RWPE2 (cell line): ENCODE measurements around the gene SDC3.
A peak's percentile ranks its signal among the peaks of the same experiment; 100 is the strongest.
"Not testable (repeated sequence)": the region's sequence is repeated elsewhere in the genome, so short reads cannot be mapped to it uniquely, and the experiment has no call there.

ENCODE experiments used
- ATAC-seq: fragments of 200-7000 bp; cut with Tn5 transposase; 3 replicates; pipeline ENCODE4 v1.9.1; 2021; ENCODE audit warnings: low read depth
- DNase-seq: peaks from one replicate; pipeline ENCODE4 v3.0.0-alpha.2; 2020; ENCODE audit warnings: low spot score
- H3K27ac ChIP-seq: fragments of 450-650 bp; 2 replicates; pipeline ENCODE4 v1.5.1; 2017; ENCODE audit warnings: mild to moderate bottlenecking; ENCODE audit not compliant: poor library complexity, severe bottlenecking
- H3K27me3 ChIP-seq: fragments of 250-450 bp; sonication (Bioruptor Pico); 2 replicates; pipeline ENCODE4 v1.5.1; 2021; ENCODE audit warnings: mild to moderate bottlenecking, moderate library complexity; ENCODE audit not compliant: insufficient read depth, poor library complexity, severe bottlenecking
- H3K36me3 ChIP-seq: fragments of 250-450 bp; sonication (Bioruptor Pico); 2 replicates; pipeline ENCODE4 v1.5.1; 2020; ENCODE audit warnings: low read depth, mild to moderate bottlenecking, moderate library complexity
- H3K4me1 ChIP-seq: fragments of 250-450 bp; sonication (Bioruptor Pico); 2 replicates; pipeline ENCODE4 v1.5.1; 2021; ENCODE audit warnings: mild to moderate bottlenecking, moderate library complexity; ENCODE audit not compliant: insufficient read depth, poor library complexity, severe bottlenecking
- H3K4me3 ChIP-seq: fragments of 250-450 bp; sonication (Bioruptor Pico); 2 replicates; pipeline ENCODE4 v1.5.1; 2021; ENCODE audit warnings: mild to moderate bottlenecking, moderate library complexity; ENCODE audit not compliant: severe bottlenecking
- H3K9me3 ChIP-seq: fragments of 250-450 bp; sonication (Bioruptor Pico); 2 replicates; pipeline ENCODE4 v1.5.1; 2021; ENCODE audit warnings: mild to moderate bottlenecking, moderate library complexity; ENCODE audit not compliant: severe bottlenecking
- TF ChIP-seq, protein P1 (sequence below): fragments of 450-650 bp; IDR thresholded peaks from one replicate; pipeline ENCODE4 v1.5.1; 2017; ENCODE audit warnings: mild to moderate bottlenecking, moderate library complexity; ENCODE audit not compliant: poor library complexity, severe bottlenecking

Gene SDC3

DNA sequence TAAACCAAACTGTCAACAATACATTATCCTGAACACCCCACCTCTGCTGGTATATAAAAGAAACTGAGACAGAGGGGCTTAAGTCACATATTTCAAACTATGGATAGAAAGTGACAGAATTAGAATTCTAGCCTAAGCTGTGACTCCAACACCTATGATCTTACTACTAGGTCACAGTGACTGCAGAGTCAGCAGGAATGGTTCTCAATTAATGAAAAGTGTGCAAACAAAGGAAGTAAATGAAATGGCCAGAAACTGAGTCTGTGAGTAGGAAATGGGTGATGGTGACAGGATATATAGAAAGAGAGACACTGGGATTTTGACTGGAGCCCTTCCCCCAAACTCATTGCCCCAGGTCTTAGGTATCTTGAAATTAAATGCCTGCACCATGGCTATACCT is 38.7 kb upstream of the SDC3 start:
- DNase-seq (no peak), ATAC-seq (no peak)
- no peaks in the 10 kb centered on the region for H3K27me3 ChIP-seq
- no peaks in the 10 kb centered on the region for H3K9me3 ChIP-seq
- peaks cover 95% of the 10 kb centered on the region for H3K36me3 ChIP-seq
- no peaks in the 10 kb centered on the region for H3K4me1 ChIP-seq
- no peak overlapping the region for H3K4me3 ChIP-seq
- no peak overlapping the region for H3K27ac ChIP-seq
- TF ChIP-seq, protein P1, sequence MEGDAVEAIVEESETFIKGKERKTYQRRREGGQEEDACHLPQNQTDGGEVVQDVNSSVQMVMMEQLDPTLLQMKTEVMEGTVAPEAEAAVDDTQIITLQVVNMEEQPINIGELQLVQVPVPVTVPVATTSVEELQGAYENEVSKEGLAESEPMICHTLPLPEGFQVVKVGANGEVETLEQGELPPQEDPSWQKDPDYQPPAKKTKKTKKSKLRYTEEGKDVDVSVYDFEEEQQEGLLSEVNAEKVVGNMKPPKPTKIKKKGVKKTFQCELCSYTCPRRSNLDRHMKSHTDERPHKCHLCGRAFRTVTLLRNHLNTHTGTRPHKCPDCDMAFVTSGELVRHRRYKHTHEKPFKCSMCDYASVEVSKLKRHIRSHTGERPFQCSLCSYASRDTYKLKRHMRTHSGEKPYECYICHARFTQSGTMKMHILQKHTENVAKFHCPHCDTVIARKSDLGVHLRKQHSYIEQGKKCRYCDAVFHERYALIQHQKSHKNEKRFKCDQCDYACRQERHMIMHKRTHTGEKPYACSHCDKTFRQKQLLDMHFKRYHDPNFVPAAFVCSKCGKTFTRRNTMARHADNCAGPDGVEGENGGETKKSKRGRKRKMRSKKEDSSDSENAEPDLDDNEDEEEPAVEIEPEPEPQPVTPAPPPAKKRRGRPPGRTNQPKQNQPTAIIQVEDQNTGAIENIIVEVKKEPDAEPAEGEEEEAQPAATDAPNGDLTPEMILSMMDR: no peak

DNA sequence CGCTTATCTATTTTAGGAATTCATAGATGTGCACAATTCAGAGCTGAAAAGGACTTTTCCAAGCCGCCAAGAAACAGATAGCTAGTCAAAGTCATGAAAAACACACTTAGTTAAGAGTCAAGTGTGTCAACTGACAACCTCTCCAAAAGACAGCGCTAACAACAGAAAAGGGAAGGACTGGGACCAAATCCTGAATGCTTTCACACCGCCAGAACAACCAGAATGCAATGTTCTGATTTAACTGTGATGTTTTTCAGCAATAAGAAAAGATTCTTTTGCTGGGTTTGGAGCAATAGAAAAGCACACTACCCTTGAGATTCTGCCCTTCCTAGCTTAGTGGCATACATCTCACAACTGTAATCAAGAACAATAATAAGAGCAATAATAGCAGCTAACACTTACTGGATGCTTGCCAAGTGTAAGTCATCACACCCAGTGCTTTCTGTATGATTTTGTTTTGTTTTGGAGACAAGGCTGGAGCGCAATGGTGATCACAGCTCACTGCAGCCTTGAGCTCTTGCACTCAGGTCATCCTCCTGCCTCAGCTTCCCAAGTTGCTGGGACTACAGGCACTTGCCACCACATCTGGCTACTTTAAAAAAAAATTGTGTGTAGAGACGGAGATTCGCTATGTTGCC is 33.9 kb upstream of the SDC3 start:
- Histone ChIP-seq H3K4me1 (no peaks in the 10 kb centered on the region), H3K36me3 (peaks cover 97% of the 10 kb centered on the region), H3K9me3 (no peaks in the 10 kb centered on the region), H3K27ac (no peak overlapping the region), H3K4me3 (no peak overlapping the region), H3K27me3 (no peaks in the 10 kb centered on the region)
- TF ChIP-seq, protein P1: no peak
- no peak for DNase-seq
- no peak for ATAC-seq

GRCh38 chr1:30940541-30940940 is 32.0 kb upstream of the SDC3 start:
- TF ChIP-seq, protein P1: no peak

GRCh38 chr1:30936541-30937171 is 28.1 kb upstream of the SDC3 start:
- H3K4me1 ChIP-seq: peaks cover 15% of the 10 kb centered on the region
- no peak for ATAC-seq
- DNase-seq: no peak

More at GRCh38 chr1:30940541-30940940, 32.0 kb upstream of the SDC3 start:
- ATAC-seq: no peak
- H3K4me1 ChIP-seq: no peaks in the 10 kb centered on the region
- H3K27me3 ChIP-seq: no peaks in the 10 kb centered on the region
- peaks cover 94% of the 10 kb centered on the region for H3K36me3 ChIP-seq
- no peaks in the 10 kb centered on the region for H3K9me3 ChIP-seq
- H3K27ac ChIP-seq: no peak overlapping the region
- no peak for DNase-seq
- H3K4me3 ChIP-seq: no peak overlapping the region

GRCh38 chr1:30935758-30936157 is 27.2 kb upstream of the SDC3 start:
- H3K36me3 ChIP-seq: peaks cover 85% of the 10 kb centered on the region
- not testable (repeated sequence) for ATAC-seq, H3K27me3 ChIP-seq, DNase-seq, H3K4me3 ChIP-seq, H3K9me3 ChIP-seq
- peaks cover 15% of the 10 kb centered on the region for H3K4me1 ChIP-seq
- H3K27ac ChIP-seq: peak overlapping the region; percentile 70

More at GRCh38 chr1:30936541-30937171, 28.1 kb upstream of the SDC3 start:
- Histone ChIP-seq H3K27me3 (no peaks in the 10 kb centered on the region), H3K9me3 (no peaks in the 10 kb centered on the region), H3K4me3 (no peak overlapping the region), H3K27ac (no peak overlapping the region), H3K36me3 (peaks cover 91% of the 10 kb centered on the region)
- TF ChIP-seq, protein P1: no peak
